Spleen (tissue), 11 donors: ENCODE data around the gene INKA1. TPM values are rescaled to one million over a fixed set of nuclear protein-coding genes. Genes with fewer than 3 reads are reported as not detected.

Experiments
- DNase-seq: peaks from one replicate; pipeline ENCODE4 v3.0.0-alpha.2; 2020
- H3K27ac ChIP-seq, 8 donors: fragments of 200-600 bp; sonication (generic) in 7 of 8; 1 replicate in 4 of 8; 2 replicates in 4 of 8; pipeline versions ENCODE4 v1.5.0 to v1.8.0; 2016 to 2021; ENCODE audit warnings: inconsistent platforms in 4 of 8, mild to moderate bottlenecking in 4 of 8, moderate library complexity in 1 of 8
- H3K27me3 ChIP-seq, 7 donors: fragments of 200-600 bp; sonication (generic) in 6 of 7; replicated peaks in 1 of 7; 1 replicate in 4 of 7; 2 replicates in 3 of 7; pipeline versions ENCODE4 v1.5.0 to v1.8.0; 2016 to 2021; ENCODE audit warnings: inconsistent platforms in 3 of 7, mild to moderate bottlenecking in 1 of 7
- H3K36me3 ChIP-seq, 6 donors: fragments of 200-600 bp; sonication (generic) in 5 of 6; 1 replicate in 4 of 6; 2 replicates in 2 of 6; pipeline versions ENCODE4 v1.5.0 to v1.8.0; 2016 to 2021; ENCODE audit warnings: inconsistent platforms in 2 of 6
- H3K4me1 ChIP-seq, 6 donors: fragments of 200-600 bp; sonication (generic) in 5 of 6; 1 replicate in 3 of 6; 2 replicates in 3 of 6; pipeline versions ENCODE4 v1.5.0 to v1.8.0; 2016 to 2021; ENCODE audit warnings: inconsistent platforms in 3 of 6
- H3K4me3 ChIP-seq, 8 donors: fragments of 200-600 bp; sonication (generic) in 7 of 8; 1 replicate in 4 of 8; 2 replicates in 4 of 8; pipeline versions ENCODE4 v1.5.0 to v1.8.0; 2016 to 2021; ENCODE audit warnings: inconsistent platforms in 4 of 8, mild to moderate bottlenecking in 4 of 8, moderate library complexity in 2 of 8
- H3K9me3 ChIP-seq, 8 donors: fragments of 200-600 bp; sonication (generic) in 7 of 8; 1 replicate in 4 of 8; 2 replicates in 4 of 8; pipeline versions ENCODE4 v1.5.0 to v1.8.0; 2016 to 2021; ENCODE audit warnings: inconsistent platforms in 4 of 8
- CTCF ChIP-seq, 11 experiments: fragments of 200-600 bp in 7 of 11; fragments of 450-650 bp in 4 of 11; sonication (generic) in 4 of 11; IDR thresholded peaks in 8 of 11; conservative IDR thresholded peaks in 3 of 11; 1 replicate in 7 of 11; 2 replicates in 4 of 11; pipeline versions ENCODE4 v1.4.0 to v1.8.0; 2016 to 2021; ENCODE audit warnings: antibody characterized with exemption in 11 of 11, inconsistent platforms in 4 of 11, mild to moderate bottlenecking in 1 of 11
- POLR2A ChIP-seq, 3 donors: fragments of 450-650 bp; IDR thresholded peaks; one replicate each; pipeline ENCODE4 v1.5.1; 2017; ENCODE audit warnings: antibody characterized with exemption in 3 of 3, mild to moderate bottlenecking in 1 of 3
- POLR2AphosphoS5 ChIP-seq, 3 donors: sonication (generic); formaldehyde crosslinking; IDR thresholded peaks; one replicate each; pipeline ENCODE4 v1.5.1; 2017; ENCODE audit warnings: antibody characterized with exemption in 3 of 3
- WGBS, 5 donors: extraction: QIAGEN DNeasy Blood & Tissue Kit in 3 of 5; methylation state at CpG; one replicate each; pipeline versions ENCODE4 v1.1.5 to v1.1.7; 2013 to 2018; 5-methylcytosine and 5-hydroxymethylcytosine counted together
- intact Hi-C: fragments of 100-400 bp; cut with DNase I; formaldehyde crosslinking; loops from one replicate; pipeline ENCODE4 v1.15.0; 2023; ENCODE audit warnings: low total_unique reads
- polyA plus RNA-seq, 3 donors: library from polyadenylated mRNA; stranded (reverse); fragments of 200-250 nt; gene quantifications; one replicate each; pipeline ENCODE4 v1.2.1, GENCODE V29; 2013
- total RNA-seq, 7 donors: library from RNA; depleted of rRNA in 3 of 7; stranded (reverse); fragments of >200 nt in 3 of 7; fragmentation: NEBNext Ultra II Directional in 4 of 7; extraction: Animal tissue kit (Norgen Biotek cat#: 25700) in 4 of 7; gene quantifications; one replicate each; pipeline versions ENCODE4 v1.1.0 to v1.2.1, GENCODE V29; 2016 to 2021
- donor health status: healthy with polysubstance abuse.
- donor health status: DM: no; HTN: no; CAD: no; lungs with moderate emphysema.
- donor health status: DM: no; HTN: no; CAD: no.
- donor health status: Bipolar disorder and iron deficiency.
- donor health status: healthy.
- donor health status: DM: no; HTN: no; CAD: no.
- donor health status: DM: yes; HTN: yes; CAD: no.

The INKA1 gene
- total and polyA plus RNA-seq, 10 donors: 2.8 to 30.6 (median 13.2) TPM

- 46 to 82% (median 55%) methylated on average over 3 of the region's 3 CpGs for WGBS, 5 donors
- intact Hi-C loops: no loop called here
- TF ChIP-seq POLR2A (IDR thresholded peaks at IDR 0.05): no peak
Measured at GRCh38 chr3:49831341-49831740, 28.3 kb downstream of the INKA1 start.

DNA sequence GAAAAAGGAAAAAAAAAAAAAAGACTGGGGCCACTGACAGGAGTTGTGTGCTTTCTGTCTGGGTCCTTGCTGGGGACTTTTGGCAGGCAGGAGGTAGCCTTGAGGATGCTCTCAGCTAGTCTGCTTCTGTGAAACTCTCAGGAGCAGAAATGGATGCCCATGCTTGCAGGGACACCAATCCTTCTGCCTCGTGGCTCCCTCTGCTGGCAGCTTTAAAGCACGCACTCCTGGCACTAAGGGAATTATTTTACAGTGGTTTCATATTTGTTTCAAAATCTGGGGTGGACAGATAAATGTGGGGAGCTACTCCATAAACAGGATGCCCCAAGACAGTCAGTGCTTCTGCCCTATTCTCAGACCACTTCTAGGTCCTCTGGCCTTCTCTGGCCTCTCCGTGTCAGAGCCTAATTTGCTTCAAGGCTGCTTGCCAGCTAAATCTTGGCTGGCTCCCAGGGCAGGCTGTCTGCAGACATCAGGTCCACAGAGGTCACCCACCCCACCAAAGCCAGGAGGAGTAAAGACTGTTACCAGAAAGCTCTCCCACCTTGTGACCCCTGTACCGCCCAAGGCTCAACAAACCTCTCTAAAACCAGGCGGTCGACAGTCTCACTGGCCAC is 36.2 kb downstream of the INKA1 start:
- H3K27me3 ChIP-seq: no peaks in the 10 kb centered on the region
- H3K9me3 ChIP-seq: no peaks in the 10 kb centered on the region
- DNase-seq: peak; percentile 92
- 41 to 54% (median 43%) methylated on average over 6 of the region's 6 CpGs for WGBS, 5 donors
- no peak overlapping the region for H3K27ac ChIP-seq
- H3K36me3 ChIP-seq: peaks cover 0 to 32% (median 0%) of the 10 kb centered on the region in 6 donors
- no peak overlapping the region for H3K4me3 ChIP-seq
- TF ChIP-seq POLR2AphosphoS5 (IDR thresholded peaks at IDR 0.05) (peak in 1 of 3 donors; percentile 73), POLR2A (IDR thresholded peaks at IDR 0.05) (no peak), CTCF (IDR thresholded peaks at IDR 0.05 in 8 of 11, conservative IDR thresholded peaks at IDR 0.05 in 3 of 11) (peak; percentile 73 to 96 (median 91))
- H3K4me1 ChIP-seq: peaks cover 0 to 9% (median 7%) of the 10 kb centered on the region in 6 donors
- intact Hi-C loops: loop anchor here (5.0 kb wide), 1 partner anchor 37 kb away; the partner anchor contains the start of gene INKA1

More at GRCh38 chr3:49831341-49831740, 28.3 kb downstream of the INKA1 start:
- Histone ChIP-seq H3K4me1 (no peaks in the 10 kb centered on the region), H3K27me3 (no peaks in the 10 kb centered on the region), H3K36me3 (peaks cover 0 to 57% (median 0%) of the 10 kb centered on the region in 6 donors), H3K9me3 (no peaks in the 10 kb centered on the region), H3K4me3 (no peak overlapping the region), H3K27ac (no peak overlapping the region)
- DNase-seq: no peak

GRCh38 chr3:49840388-49840787 is 37.3 kb downstream of the INKA1 start:
- Histone ChIP-seq H3K27ac (no peak overlapping the region), H3K4me1 (peaks cover 0 to 9% (median 7%) of the 10 kb centered on the region in 6 donors), H3K36me3 (peaks cover 0 to 36% (median 0%) of the 10 kb centered on the region in 6 donors), H3K4me3 (no peak overlapping the region), H3K27me3 (no peaks in the 10 kb centered on the region), H3K9me3 (no peaks in the 10 kb centered on the region)
- WGBS, 5 donors: 62 to 83% (median 72%) methylated on average over 2 of the region's 2 CpGs
- TF ChIP-seq CTCF (IDR thresholded peaks at IDR 0.05 in 8 of 11, conservative IDR thresholded peaks at IDR 0.05 in 3 of 11) (no peak), POLR2A (IDR thresholded peaks at IDR 0.05) (no peak), POLR2AphosphoS5 (IDR thresholded peaks at IDR 0.05) (no peak)
- intact Hi-C loops: loop anchor here (5.0 kb wide), 1 partner anchor 138 kb away; no protein-coding TSS in a partner anchor
- no peak for DNase-seq

DNA sequence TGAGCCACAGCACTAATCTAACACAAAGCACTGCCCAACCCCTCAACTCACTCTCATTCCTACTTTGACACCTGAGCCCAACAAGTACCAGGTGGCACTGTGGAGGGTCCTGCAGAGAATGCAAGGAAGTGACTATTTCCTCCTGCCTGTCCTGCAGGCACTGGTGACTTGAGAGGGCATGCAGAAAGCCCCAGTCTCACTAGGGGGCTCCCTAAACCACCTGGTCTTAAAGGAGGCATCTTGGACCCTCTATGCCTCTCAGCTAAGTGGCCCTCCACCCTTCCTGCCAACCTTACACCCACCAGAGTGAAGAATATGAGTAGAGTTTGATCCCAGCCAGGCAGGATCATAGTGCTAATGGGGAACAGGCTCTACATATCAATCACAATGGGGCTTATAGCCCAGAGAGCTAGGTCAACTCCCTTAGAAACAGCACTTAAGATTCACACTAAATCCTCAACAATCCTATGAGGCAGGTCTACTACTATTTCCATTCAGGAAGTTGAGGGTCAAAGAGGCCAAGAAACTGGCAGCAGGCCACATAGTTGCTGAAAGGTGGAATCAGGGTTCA is 38.1 kb downstream of the INKA1 start:
- DNase-seq: no peak
- Histone ChIP-seq H3K36me3 (peaks cover 0 to 43% (median 0%) of the 10 kb centered on the region in 6 donors), H3K27ac (no peak overlapping the region), H3K9me3 (no peaks in the 10 kb centered on the region), H3K4me1 (peaks cover 0 to 9% (median 7%) of the 10 kb centered on the region in 6 donors), H3K27me3 (no peaks in the 10 kb centered on the region), H3K4me3 (no peak overlapping the region)
- peak in 3 of 11 experiments; percentile 7 to 14 (median 14) for TF ChIP-seq CTCF (IDR thresholded peaks at IDR 0.05 in 8 of 11, conservative IDR thresholded peaks at IDR 0.05 in 3 of 11)
- TF ChIP-seq POLR2A (IDR thresholded peaks at IDR 0.05): no peak
- intact Hi-C loops: loop anchor here (5.0 kb wide), 1 partner anchor 139 kb away; no protein-coding TSS in a partner anchor
